Neural progenitor cell (in vitro differentiated cells): ENCODE results near the gene AFF2. TPM values are rescaled to one million over a fixed set of nuclear protein-coding genes. Genes with fewer than 3 reads are reported as not detected.

ENCODE experiments used
- DNase-seq: peaks from one replicate; pipeline ENCODE4 v3.0.0-alpha.2; 2016; ENCODE audit warnings: low spot score
- H2AFZ ChIP-seq: fragments of 200-600 bp; sonication (generic); replicated peaks from 2 replicates; pipeline ENCODE4 v1.6.1; 2016; ENCODE audit warnings: antibody characterized with exemption
- H3F3A ChIP-seq: fragments of 200-600 bp; sonication (generic); 2 replicates; pipeline ENCODE4 v1.6.1; 2016; ENCODE audit warnings: antibody characterized with exemption, low read depth
- H3K27ac ChIP-seq: fragments of 200-600 bp; sonication (generic); 2 replicates; pipeline ENCODE4 v1.5.1; 2016; ENCODE audit warnings: mild to moderate bottlenecking
- H3K27me3 ChIP-seq: fragments of 200-600 bp; sonication (generic); 2 replicates; pipeline ENCODE4 v1.6.1; 2016; ENCODE audit warnings: mild to moderate bottlenecking, moderate library complexity
- H3K36me3 ChIP-seq: fragments of 200-600 bp; sonication (generic); 2 replicates; pipeline ENCODE4 v1.5.1; 2016
- H3K4me1 ChIP-seq: fragments of 200-600 bp; sonication (generic); 2 replicates; pipeline ENCODE4 v1.6.1; 2016; ENCODE audit warnings: mixed run types
- H3K4me2 ChIP-seq: fragments of 200-600 bp; sonication (generic); 2 replicates; pipeline ENCODE4 v1.6.1; 2016
- H3K4me3 ChIP-seq: fragments of 200-600 bp; sonication (generic); 2 replicates; pipeline ENCODE4 v1.5.1; 2016
- H3K79me2 ChIP-seq: fragments of 200-600 bp; sonication (generic); 2 replicates; pipeline ENCODE4 v1.6.1; 2016; ENCODE audit warnings: low read depth
- H3K9ac ChIP-seq: fragments of 200-600 bp; sonication (generic); 2 replicates; pipeline ENCODE4 v1.6.1; 2016
- H3K9me3 ChIP-seq: fragments of 200-600 bp; sonication (generic); 2 replicates; pipeline ENCODE4 v1.5.1; 2016; ENCODE audit warnings: low read depth
- H4K20me1 ChIP-seq: fragments of 200-600 bp; sonication (generic); 2 replicates; pipeline ENCODE4 v1.6.1; 2016; ENCODE audit warnings: low read depth
- H3K27ac Mint-ChIP-seq: 3 replicates; pipeline ENCODE4 v1.8.0; 2021; ENCODE audit warnings: mixed read lengths
- H3K27me3 Mint-ChIP-seq: 2 replicates; pipeline ENCODE4 v1.8.0; 2022; ENCODE audit warnings: low read depth, mild to moderate bottlenecking, inconsistent platforms, moderate library complexity, mixed read lengths; ENCODE audit not compliant: insufficient read depth
- H3K36me3 Mint-ChIP-seq: 3 replicates; pipeline ENCODE4 v1.8.0; 2021; ENCODE audit warnings: mixed read lengths
- H3K4me1 Mint-ChIP-seq: 3 replicates; pipeline ENCODE4 v1.8.0; 2021; ENCODE audit warnings: mixed read lengths
- H3K4me3 Mint-ChIP-seq: 3 replicates; pipeline ENCODE4 v1.8.0; 2021; ENCODE audit warnings: mild to moderate bottlenecking, moderate library complexity, mixed read lengths
- H3K9me3 Mint-ChIP-seq: 3 replicates; pipeline ENCODE4 v1.8.0; 2020; ENCODE audit warnings: mixed read lengths
- EZH2 ChIP-seq: fragments of 200-600 bp; sonication (generic); IDR thresholded peaks from 2 replicates; pipeline ENCODE4 v1.6.1; 2017; ENCODE audit warnings: antibody characterized with exemption, mild to moderate bottlenecking, moderate library complexity
- EZH2phosphoT487 ChIP-seq: fragments of 200-600 bp; sonication (generic); IDR thresholded peaks from 2 replicates; pipeline ENCODE4 v1.6.1; 2017; ENCODE audit warnings: antibody characterized with exemption
- total RNA-seq: library from RNA; depleted of rRNA; stranded (reverse); fragments of >200 nt; gene quantifications from 2 replicates; pipeline ENCODE4 v1.2.3, GENCODE V29; 2015; ENCODE audit warnings: low replicate concordance
- TF ChIP-seq, protein P1 (sequence below): fragments of 200-600 bp; sonication (generic); IDR thresholded peaks from 2 replicates; pipeline ENCODE4 v1.5.1; 2017; ENCODE audit warnings: antibody characterized with exemption, mild to moderate bottlenecking

AFF2 gene
- total RNA-seq, 1 donor from 2014 or later, result 13.5 TPM

DNA sequence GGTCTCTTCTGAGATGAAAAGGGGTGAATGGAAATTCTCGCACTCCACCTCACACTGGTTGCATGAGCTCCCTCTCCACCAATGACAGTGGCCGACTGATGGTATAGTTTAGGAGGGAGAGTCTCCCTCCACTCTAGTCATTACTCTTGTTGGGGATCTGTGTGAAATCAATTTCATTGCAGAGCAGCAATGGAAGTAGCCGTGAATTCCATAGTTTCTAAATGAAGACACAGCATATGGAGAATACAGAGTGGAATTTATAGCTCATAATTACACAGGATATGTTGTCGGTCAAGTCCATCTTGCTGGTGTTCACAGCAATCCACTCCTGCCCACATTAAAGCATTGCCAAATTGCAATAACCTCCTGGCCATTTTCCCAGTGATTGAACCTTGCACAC, 426.0 kb downstream of the AFF2 start:
- H2AFZ ChIP-seq, result no peak overlapping the region
- no peak overlapping the region for H3K4me2 ChIP-seq
- H3K27me3 Mint-ChIP-seq, result peaks cover 2% of the 10 kb centered on the region
- no peak overlapping the region for H3K4me3 ChIP-seq
- H3K36me3 ChIP-seq, result no peaks in the 10 kb centered on the region
- TF ChIP-seq EZH2phosphoT487, result no peak
- TF ChIP-seq EZH2, result no peak
- TF ChIP-seq, protein P1, sequence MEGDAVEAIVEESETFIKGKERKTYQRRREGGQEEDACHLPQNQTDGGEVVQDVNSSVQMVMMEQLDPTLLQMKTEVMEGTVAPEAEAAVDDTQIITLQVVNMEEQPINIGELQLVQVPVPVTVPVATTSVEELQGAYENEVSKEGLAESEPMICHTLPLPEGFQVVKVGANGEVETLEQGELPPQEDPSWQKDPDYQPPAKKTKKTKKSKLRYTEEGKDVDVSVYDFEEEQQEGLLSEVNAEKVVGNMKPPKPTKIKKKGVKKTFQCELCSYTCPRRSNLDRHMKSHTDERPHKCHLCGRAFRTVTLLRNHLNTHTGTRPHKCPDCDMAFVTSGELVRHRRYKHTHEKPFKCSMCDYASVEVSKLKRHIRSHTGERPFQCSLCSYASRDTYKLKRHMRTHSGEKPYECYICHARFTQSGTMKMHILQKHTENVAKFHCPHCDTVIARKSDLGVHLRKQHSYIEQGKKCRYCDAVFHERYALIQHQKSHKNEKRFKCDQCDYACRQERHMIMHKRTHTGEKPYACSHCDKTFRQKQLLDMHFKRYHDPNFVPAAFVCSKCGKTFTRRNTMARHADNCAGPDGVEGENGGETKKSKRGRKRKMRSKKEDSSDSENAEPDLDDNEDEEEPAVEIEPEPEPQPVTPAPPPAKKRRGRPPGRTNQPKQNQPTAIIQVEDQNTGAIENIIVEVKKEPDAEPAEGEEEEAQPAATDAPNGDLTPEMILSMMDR, result no peak
- H3K9me3 ChIP-seq, result peaks cover 6% of the 10 kb centered on the region
- H3K4me1 Mint-ChIP-seq, result no peaks in the 10 kb centered on the region
- H3K9me3 Mint-ChIP-seq, result no peaks in the 10 kb centered on the region
- no peak overlapping the region for H3K27ac ChIP-seq
- H3K4me3 Mint-ChIP-seq, result no peak overlapping the region
- H4K20me1 ChIP-seq, result no peaks in the 10 kb centered on the region
- H3K79me2 ChIP-seq, result no peaks in the 10 kb centered on the region
- H3K36me3 Mint-ChIP-seq, result no peaks in the 10 kb centered on the region
- no peaks in the 10 kb centered on the region for H3K27me3 ChIP-seq
- no peak for DNase-seq
- no peak overlapping the region for H3K27ac Mint-ChIP-seq
- H3K9ac ChIP-seq, result no peak overlapping the region
- H3K4me1 ChIP-seq, result no peaks in the 10 kb centered on the region
- no peaks in the 10 kb centered on the region for H3F3A ChIP-seq

DNA sequence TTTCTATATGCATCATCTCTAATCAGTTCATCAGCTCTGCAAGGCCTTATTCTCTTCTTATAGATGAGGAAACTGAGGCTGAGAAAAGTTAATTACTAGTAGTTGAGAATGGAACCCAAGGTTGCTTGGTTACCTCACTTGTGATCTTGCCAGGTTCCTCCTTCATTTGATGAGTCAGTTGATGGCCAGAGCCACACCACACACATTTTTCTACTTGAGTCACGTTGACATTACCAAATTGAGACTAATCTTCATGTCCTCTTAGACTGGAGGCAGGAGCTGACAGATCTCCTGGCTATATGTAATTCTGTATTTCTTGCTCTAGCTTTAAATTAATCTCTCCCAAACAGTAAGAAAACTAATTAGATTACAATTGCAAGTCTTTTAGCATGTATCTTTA, 428.4 kb downstream of the AFF2 start:
- H4K20me1 ChIP-seq, result no peaks in the 10 kb centered on the region
- no peak overlapping the region for H3K4me3 ChIP-seq
- no peak overlapping the region for H2AFZ ChIP-seq
- no peaks in the 10 kb centered on the region for H3K27me3 ChIP-seq
- no peaks in the 10 kb centered on the region for H3K79me2 ChIP-seq
- H3K36me3 ChIP-seq, result no peaks in the 10 kb centered on the region
- Mint-ChIP-seq H3K27ac (no peak overlapping the region), H3K4me1 (no peaks in the 10 kb centered on the region), H3K9me3 (no peaks in the 10 kb centered on the region), H3K27me3 (peaks cover 2% of the 10 kb centered on the region), H3K36me3 (no peaks in the 10 kb centered on the region), H3K4me3 (no peak overlapping the region)
- H3K4me1 ChIP-seq, result no peaks in the 10 kb centered on the region
- no peaks in the 10 kb centered on the region for H3F3A ChIP-seq
- no peak overlapping the region for H3K9ac ChIP-seq
- no peak overlapping the region for H3K4me2 ChIP-seq
- no peaks in the 10 kb centered on the region for H3K9me3 ChIP-seq
- TF ChIP-seq EZH2phosphoT487 (no peak), EZH2 (no peak)
- TF ChIP-seq, protein P1, result no peak
- no peak for DNase-seq
- H3K27ac ChIP-seq, result no peak overlapping the region

DNA sequence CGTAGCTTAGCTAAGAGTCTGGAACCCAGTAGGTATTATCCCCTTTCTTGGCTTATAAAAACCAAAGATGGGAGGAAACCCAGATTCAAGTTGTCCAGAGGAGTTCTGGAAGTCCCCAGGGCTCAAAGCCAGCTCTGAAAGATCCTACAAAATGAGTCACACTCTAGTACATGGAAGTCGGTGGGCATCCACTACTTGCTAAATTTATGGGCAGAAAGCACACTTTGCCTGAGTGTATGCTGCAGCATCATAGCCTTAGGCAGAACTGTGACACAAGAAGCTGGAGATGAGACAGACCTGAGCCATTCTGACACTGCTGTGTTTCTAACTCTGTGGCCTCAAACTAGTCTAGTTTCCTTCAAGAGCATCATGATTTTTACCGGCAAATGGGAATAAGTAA, 429.3 kb downstream of the AFF2 start:
- no peak overlapping the region for H3K4me2 ChIP-seq
- Mint-ChIP-seq H3K27me3 (peaks cover 2% of the 10 kb centered on the region), H3K36me3 (no peaks in the 10 kb centered on the region), H3K27ac (no peak overlapping the region), H3K9me3 (no peaks in the 10 kb centered on the region), H3K4me1 (no peaks in the 10 kb centered on the region), H3K4me3 (no peak overlapping the region)
- no peaks in the 10 kb centered on the region for H3K9me3 ChIP-seq
- TF ChIP-seq EZH2, result no peak
- TF ChIP-seq, protein P1, result no peak
- TF ChIP-seq EZH2phosphoT487, result no peak
- H2AFZ ChIP-seq, result no peak overlapping the region
- no peak overlapping the region for H3K4me3 ChIP-seq
- no peak for DNase-seq
- no peak overlapping the region for H3K27ac ChIP-seq
- no peaks in the 10 kb centered on the region for H3K4me1 ChIP-seq
- H3K9ac ChIP-seq, result no peak overlapping the region
- no peaks in the 10 kb centered on the region for H3K36me3 ChIP-seq
- H3K79me2 ChIP-seq, result no peaks in the 10 kb centered on the region
- no peaks in the 10 kb centered on the region for H3F3A ChIP-seq
- H3K27me3 ChIP-seq, result no peaks in the 10 kb centered on the region
- H4K20me1 ChIP-seq, result no peaks in the 10 kb centered on the region
